ENCODE measurements around the gene ZSCAN16.
A peak's percentile ranks its signal among the peaks of the same experiment; 100 is the strongest.

The ZSCAN16 gene

DNA sequence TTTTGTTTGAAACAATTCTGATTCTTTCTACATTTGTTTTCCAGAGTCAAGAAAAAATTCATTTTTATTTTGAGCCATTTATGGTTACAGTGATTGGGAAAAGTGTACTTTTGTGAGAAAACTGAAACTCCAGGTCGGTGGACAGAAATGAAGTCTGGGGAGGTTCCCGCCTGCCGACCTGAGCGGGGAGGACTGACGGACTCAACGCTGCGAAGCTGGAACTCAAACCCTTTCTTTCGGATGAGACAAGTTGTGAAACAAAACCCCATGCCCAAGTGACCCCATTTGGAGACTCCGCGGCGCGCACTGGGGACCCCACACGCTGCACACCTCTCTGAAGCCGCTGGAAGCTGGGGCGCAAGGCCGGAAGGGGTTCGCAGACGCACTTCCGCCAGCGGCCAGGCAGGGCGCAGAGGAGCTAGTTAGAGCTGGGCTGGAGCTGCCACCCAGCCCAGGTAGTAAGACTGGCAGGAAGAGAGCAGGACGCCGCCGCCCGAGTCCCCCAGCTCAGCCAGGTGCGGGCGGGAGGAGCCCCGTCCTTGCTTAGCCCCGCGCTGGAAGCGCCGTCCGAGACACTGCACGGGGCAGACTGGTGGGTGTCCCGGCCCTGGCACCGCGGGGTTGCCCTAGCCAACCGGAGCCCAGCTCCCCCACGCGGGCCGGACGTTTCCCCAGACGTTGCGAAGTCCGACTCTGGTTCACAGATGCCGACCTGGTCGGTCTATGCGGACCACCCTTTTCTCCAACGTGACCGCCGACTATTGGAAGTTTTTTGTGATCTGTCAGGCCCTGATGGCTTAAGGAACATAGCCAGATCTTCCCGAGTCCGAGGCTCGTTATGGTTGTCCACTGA is 19.8 kb upstream of the ZSCAN16 start:
- H3K27me3 ChIP-seq (ENCODE audit: insufficient read depth, poor library complexity, severe bottlenecking): no peaks in the 10 kb centered on the region
- TF ChIP-seq GABPA (IDR thresholded peaks at IDR 0.05; ENCODE audit: low read depth) (peak; percentile 93), POLR2AphosphoS5 (IDR thresholded peaks at IDR 0.05; ENCODE audit: low read depth) (peak; percentile 89), SPI1 (IDR thresholded peaks at IDR 0.05; ENCODE audit: borderline replicate concordance, low read depth) (peak; percentile 55; the same call in 1 of the 2 replicates)
- TF ChIP-seq, protein P1, sequence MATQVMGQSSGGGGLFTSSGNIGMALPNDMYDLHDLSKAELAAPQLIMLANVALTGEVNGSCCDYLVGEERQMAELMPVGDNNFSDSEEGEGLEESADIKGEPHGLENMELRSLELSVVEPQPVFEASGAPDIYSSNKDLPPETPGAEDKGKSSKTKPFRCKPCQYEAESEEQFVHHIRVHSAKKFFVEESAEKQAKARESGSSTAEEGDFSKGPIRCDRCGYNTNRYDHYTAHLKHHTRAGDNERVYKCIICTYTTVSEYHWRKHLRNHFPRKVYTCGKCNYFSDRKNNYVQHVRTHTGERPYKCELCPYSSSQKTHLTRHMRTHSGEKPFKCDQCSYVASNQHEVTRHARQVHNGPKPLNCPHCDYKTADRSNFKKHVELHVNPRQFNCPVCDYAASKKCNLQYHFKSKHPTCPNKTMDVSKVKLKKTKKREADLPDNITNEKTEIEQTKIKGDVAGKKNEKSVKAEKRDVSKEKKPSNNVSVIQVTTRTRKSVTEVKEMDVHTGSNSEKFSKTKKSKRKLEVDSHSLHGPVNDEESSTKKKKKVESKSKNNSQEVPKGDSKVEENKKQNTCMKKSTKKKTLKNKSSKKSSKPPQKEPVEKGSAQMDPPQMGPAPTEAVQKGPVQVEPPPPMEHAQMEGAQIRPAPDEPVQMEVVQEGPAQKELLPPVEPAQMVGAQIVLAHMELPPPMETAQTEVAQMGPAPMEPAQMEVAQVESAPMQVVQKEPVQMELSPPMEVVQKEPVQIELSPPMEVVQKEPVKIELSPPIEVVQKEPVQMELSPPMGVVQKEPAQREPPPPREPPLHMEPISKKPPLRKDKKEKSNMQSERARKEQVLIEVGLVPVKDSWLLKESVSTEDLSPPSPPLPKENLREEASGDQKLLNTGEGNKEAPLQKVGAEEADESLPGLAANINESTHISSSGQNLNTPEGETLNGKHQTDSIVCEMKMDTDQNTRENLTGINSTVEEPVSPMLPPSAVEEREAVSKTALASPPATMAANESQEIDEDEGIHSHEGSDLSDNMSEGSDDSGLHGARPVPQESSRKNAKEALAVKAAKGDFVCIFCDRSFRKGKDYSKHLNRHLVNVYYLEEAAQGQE (IDR thresholded peaks at IDR 0.05; ENCODE audit: insufficient replicate concordance, low read depth): peak; percentile 76
- TF ChIP-seq, protein P2, sequence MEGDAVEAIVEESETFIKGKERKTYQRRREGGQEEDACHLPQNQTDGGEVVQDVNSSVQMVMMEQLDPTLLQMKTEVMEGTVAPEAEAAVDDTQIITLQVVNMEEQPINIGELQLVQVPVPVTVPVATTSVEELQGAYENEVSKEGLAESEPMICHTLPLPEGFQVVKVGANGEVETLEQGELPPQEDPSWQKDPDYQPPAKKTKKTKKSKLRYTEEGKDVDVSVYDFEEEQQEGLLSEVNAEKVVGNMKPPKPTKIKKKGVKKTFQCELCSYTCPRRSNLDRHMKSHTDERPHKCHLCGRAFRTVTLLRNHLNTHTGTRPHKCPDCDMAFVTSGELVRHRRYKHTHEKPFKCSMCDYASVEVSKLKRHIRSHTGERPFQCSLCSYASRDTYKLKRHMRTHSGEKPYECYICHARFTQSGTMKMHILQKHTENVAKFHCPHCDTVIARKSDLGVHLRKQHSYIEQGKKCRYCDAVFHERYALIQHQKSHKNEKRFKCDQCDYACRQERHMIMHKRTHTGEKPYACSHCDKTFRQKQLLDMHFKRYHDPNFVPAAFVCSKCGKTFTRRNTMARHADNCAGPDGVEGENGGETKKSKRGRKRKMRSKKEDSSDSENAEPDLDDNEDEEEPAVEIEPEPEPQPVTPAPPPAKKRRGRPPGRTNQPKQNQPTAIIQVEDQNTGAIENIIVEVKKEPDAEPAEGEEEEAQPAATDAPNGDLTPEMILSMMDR (IDR thresholded peaks at IDR 0.05; ENCODE audit: insufficient read depth, low read length): peak; percentile 30
- DNase-seq (ENCODE audit: low read depth in 1 of 2, low spot score in 1 of 2): peak; percentile 69 to 89
- peak overlapping the region; percentile 69 for H3K4me3 ChIP-seq (replicated peaks; ENCODE audit: insufficient read depth, low read length)
- peak overlapping the region; percentile 95 for H3K27ac ChIP-seq (replicated peaks)

DNA sequence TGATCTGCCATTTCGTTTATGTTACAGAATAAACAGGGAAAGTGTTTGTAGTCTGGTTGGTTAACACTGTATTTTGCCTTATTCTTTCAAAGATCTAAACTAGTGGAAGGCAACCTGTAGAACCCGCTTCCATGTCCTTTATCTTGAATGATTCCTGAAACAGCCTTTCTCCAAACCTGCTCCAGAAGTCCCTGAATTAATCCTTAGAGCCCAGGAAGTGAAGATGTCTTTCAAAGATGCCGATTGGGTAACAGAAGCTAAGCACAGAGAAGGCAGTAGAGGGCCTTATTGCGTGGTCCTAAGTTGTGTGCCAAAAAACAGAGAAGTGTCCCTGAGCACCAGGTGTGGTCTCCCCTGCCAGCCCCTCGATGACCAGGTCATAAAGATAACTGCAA is 19.2 kb upstream of the ZSCAN16 start:
- H3K4me3 ChIP-seq (replicated peaks; ENCODE audit: insufficient read depth, low read length): peak overlapping the region; percentile 69
- peak overlapping the region; percentile 95 for H3K27ac ChIP-seq (replicated peaks)
- TF ChIP-seq GABPA (IDR thresholded peaks at IDR 0.05; ENCODE audit: low read depth) (no peak), SPI1 (IDR thresholded peaks at IDR 0.05; ENCODE audit: borderline replicate concordance, low read depth) (no peak), POLR2AphosphoS5 (IDR thresholded peaks at IDR 0.05; ENCODE audit: low read depth) (no peak)
- TF ChIP-seq, protein P1 (IDR thresholded peaks at IDR 0.05; ENCODE audit: insufficient replicate concordance, low read depth): no peak
- TF ChIP-seq, protein P2 (IDR thresholded peaks at IDR 0.05; ENCODE audit: insufficient read depth, low read length): no peak
- H3K27me3 ChIP-seq (ENCODE audit: insufficient read depth, poor library complexity, severe bottlenecking): no peaks in the 10 kb centered on the region
- DNase-seq (ENCODE audit: low read depth in 1 of 2, low spot score in 1 of 2): peak in 1 of 2 experiments; percentile 54

DNA sequence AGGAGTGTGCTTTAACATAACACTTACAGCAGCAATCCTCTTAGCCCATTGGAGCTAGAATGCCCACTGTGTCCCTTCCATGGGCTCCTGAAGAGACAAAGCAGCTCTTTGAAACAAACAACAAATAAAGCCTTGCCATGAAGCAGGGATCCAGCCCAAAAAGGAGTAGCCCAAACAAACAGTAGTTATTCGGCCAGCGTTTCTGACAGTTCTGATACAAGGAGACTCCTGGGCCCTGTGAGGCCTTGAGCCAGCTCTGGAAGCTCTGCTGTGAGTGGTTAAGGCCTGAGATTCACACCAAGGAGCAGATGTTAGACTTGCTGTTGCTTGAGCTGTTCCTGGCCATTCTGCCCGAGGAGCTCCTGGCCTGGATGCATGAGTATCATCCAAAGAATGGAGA is 16.9 kb upstream of the ZSCAN16 start:
- Histone ChIP-seq H3K4me3 (replicated peaks; ENCODE audit: insufficient read depth, low read length) (no peak overlapping the region), H3K27me3 (ENCODE audit: insufficient read depth, poor library complexity, severe bottlenecking) (no peaks in the 10 kb centered on the region), H3K27ac (replicated peaks) (no peak overlapping the region)
- TF ChIP-seq GABPA (IDR thresholded peaks at IDR 0.05; ENCODE audit: low read depth) (no peak), SPI1 (IDR thresholded peaks at IDR 0.05; ENCODE audit: borderline replicate concordance, low read depth) (no peak), POLR2AphosphoS5 (IDR thresholded peaks at IDR 0.05; ENCODE audit: low read depth) (no peak)
- TF ChIP-seq, protein P1 (IDR thresholded peaks at IDR 0.05; ENCODE audit: insufficient replicate concordance, low read depth): no peak
- TF ChIP-seq, protein P2 (IDR thresholded peaks at IDR 0.05; ENCODE audit: insufficient read depth, low read length): no peak
- no peak for DNase-seq (ENCODE audit: low read depth in 1 of 2, low spot score in 1 of 2)
